ENCODE data around the gene MORN1. TPM values are rescaled to one million over a fixed set of nuclear protein-coding genes. Genes with fewer than 3 reads are reported as not detected.

MORN1 gene
- total and polyA plus RNA-seq, 2 experiments from 2014 or later, result 10.8 to 24.4 TPM

DNA sequence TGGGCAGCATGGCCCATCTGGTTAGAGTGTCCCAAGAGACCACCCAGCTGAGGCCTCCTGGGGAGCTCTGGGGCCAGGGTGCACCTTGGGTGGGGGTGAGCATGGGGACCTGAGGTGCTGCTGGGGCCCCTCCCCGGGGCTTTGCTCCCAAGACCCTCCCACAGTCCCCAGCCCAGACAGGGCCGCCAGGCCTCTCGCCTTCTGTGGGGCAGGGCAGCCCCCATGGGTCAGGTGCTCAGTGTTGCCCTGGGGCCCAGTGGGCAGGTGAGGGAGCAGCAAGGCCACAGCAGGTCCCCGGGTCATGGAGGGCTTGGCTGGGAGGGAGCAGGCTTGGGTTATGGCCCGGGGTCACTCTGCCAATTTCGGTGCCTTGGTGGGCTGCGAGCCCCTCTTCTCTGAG, 45.5 kb upstream of the MORN1 start:
- DNase-seq (ENCODE audit: low read depth in 1 of 2, low spot score in 1 of 2), result no peak
- no peaks in the 10 kb centered on the region for H3K4me1 ChIP-seq (ENCODE audit: low read depth)
- no peak overlapping the region for H3K27ac ChIP-seq
- peaks cover 45% of the 10 kb centered on the region for H3K27me3 ChIP-seq
- no peak overlapping the region for H3K4me3 ChIP-seq
- H3K9me3 ChIP-seq (ENCODE audit: low read depth), result no peaks in the 10 kb centered on the region
- no peak for TF ChIP-seq CTCF (IDR thresholded peaks at IDR 0.05; ENCODE audit: low read depth, low read length)
- no peaks in the 10 kb centered on the region for H3K36me3 ChIP-seq

GRCh38 chr1:2435746-2436355, 44.5 kb upstream of the MORN1 start:
- Histone ChIP-seq H3K4me1 (ENCODE audit: low read depth) (peaks cover 4% of the 10 kb centered on the region), H3K9me3 (ENCODE audit: low read depth) (no peaks in the 10 kb centered on the region), H3K4me3 (no peak overlapping the region), H3K27ac (no peak overlapping the region), H3K27me3 (peaks cover 36% of the 10 kb centered on the region), H3K36me3 (no peaks in the 10 kb centered on the region)
- no peak for DNase-seq (ENCODE audit: low read depth in 1 of 2, low spot score in 1 of 2)
- TF ChIP-seq CTCF (IDR thresholded peaks at IDR 0.05; ENCODE audit: low read depth, low read length), result no peak

DNA sequence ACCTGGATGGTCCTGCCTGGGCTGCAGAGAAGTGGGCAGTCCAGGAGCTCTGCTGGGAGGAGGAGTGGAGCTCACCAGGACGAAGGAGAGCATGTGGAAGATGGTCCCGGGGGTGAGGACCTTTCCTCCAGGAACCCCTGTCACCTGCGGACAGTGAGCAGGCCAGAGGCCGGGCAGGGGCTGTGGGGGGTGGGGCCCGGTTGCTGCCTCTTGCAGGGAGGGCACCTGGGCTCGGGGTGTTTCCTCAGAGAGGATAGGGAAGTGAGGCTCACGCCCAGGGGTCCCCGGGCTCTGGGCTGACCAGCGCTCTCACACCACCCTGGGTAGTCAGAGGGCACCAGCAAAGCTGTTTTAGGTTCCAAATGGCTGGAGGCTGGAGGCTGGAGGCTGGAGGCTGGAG, 43.7 kb upstream of the MORN1 start:
- no peak for TF ChIP-seq CTCF (IDR thresholded peaks at IDR 0.05; ENCODE audit: low read depth, low read length)
- no peaks in the 10 kb centered on the region for H3K9me3 ChIP-seq (ENCODE audit: low read depth)
- no peaks in the 10 kb centered on the region for H3K36me3 ChIP-seq
- peaks cover 4% of the 10 kb centered on the region for H3K4me1 ChIP-seq (ENCODE audit: low read depth)
- peaks cover 36% of the 10 kb centered on the region for H3K27me3 ChIP-seq
- DNase-seq (ENCODE audit: low read depth in 1 of 2, low spot score in 1 of 2), result no peak
- no peak overlapping the region for H3K27ac ChIP-seq
- H3K4me3 ChIP-seq, result no peak overlapping the region

DNA sequence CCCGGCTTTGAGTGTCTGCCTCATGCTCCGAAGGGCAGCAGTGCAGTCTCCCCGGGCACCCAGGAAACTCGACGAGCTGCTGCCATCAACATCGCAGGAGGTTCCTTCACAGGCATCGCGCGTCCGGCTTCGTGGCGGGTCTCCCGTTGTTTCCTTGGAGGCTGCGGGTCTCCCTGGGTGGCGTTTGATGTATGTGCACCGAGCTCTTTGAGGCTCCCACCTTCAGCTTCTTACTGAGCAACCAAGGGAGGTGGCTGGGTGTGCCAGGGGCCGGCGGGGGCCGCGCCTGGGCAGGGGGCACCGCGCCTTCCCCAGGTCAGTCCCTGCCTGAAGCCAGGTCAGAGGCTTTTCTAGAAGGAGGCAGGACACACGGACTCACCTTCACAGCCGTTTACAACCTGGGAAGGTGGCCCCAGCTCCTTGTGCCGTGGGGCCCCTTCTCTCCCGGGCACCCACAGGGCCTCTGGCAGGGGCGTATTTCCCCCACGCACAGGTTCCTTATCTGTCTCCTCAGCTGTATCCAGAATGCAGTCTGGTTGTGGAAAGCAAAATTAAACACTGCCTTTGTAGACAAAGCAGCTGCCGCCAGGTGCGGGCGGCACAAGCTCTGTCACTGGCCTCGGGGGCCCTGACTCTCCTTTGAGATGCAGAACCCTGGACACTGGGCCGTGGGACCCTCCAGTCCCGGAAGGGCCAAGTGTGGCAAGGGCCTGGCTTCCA, 42.7 kb upstream of the MORN1 start:
- no peaks in the 10 kb centered on the region for H3K36me3 ChIP-seq
- no peak overlapping the region for H3K27ac ChIP-seq
- H3K27me3 ChIP-seq, result peaks cover 36% of the 10 kb centered on the region
- no peak for TF ChIP-seq CTCF (IDR thresholded peaks at IDR 0.05; ENCODE audit: low read depth, low read length)
- no peak for DNase-seq (ENCODE audit: low read depth in 1 of 2, low spot score in 1 of 2)
- H3K4me1 ChIP-seq (ENCODE audit: low read depth), result peaks cover 4% of the 10 kb centered on the region
- no peak overlapping the region for H3K4me3 ChIP-seq
- no peaks in the 10 kb centered on the region for H3K9me3 ChIP-seq (ENCODE audit: low read depth)

DNA sequence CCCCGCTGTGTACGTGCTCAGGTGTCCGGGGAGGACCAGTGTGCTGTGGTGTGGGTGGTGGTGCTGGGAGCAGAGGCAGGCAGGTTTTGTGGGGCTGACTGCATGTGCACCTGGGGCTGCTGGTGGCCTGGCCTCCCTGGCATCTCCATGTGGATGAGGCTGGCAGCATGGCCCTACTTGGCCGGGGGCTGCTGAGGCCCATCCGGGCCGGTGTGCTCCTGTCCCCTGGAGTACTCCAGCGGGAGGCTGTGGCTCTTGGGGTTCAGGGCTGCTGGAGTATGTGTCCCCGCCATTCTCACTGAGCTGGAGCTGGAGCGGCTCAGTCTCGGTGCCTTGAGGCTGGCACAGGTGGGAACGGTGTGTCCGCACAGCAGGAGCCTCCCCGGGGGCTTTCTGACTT, 41.8 kb upstream of the MORN1 start:
- peaks cover 36% of the 10 kb centered on the region for H3K27me3 ChIP-seq
- no peak overlapping the region for H3K27ac ChIP-seq
- H3K4me3 ChIP-seq, result no peak overlapping the region
- H3K9me3 ChIP-seq (ENCODE audit: low read depth), result no peaks in the 10 kb centered on the region
- DNase-seq (ENCODE audit: low read depth in 1 of 2, low spot score in 1 of 2), result no peak
- H3K4me1 ChIP-seq (ENCODE audit: low read depth), result peaks cover 4% of the 10 kb centered on the region
- no peak for TF ChIP-seq CTCF (IDR thresholded peaks at IDR 0.05; ENCODE audit: low read depth, low read length)
- no peaks in the 10 kb centered on the region for H3K36me3 ChIP-seq

All from cardiac muscle cell (in vitro differentiated cells and primary cell).